Measurements from ENCODE around the gene OR5B21.

GRCh38 chr11:58490827-58491226, 17.1 kb downstream of the OR5B21 start:
- TF ChIP-seq RCOR1 (IDR thresholded peaks at IDR 0.05; ENCODE audit: low read length): no peak
- TF ChIP-seq USF1 (IDR thresholded peaks at IDR 0.05; ENCODE audit: borderline replicate concordance, low read depth): no peak
- no peak for TF ChIP-seq CTCF (IDR thresholded peaks at IDR 0.05)
- TF ChIP-seq POLR2AphosphoS5 (IDR thresholded peaks at IDR 0.05; ENCODE audit: low read depth, low read length): no peak
- no peak for TF ChIP-seq REST (IDR thresholded peaks at IDR 0.05; ENCODE audit: low read depth, low read length)
- no peak for TF ChIP-seq MXI1 (IDR thresholded peaks at IDR 0.05; ENCODE audit: low read depth, low read length)
